GM21528 (cell line): ENCODE results near the gene TRIM4.

Experiments
- ATAC-seq: cut with Tn5 transposase; IDR thresholded peaks from one replicate; pipeline ENCODE4 v1.9.1; 2021; ENCODE audit warnings: mild to moderate bottlenecking, moderate library complexity; ENCODE audit not compliant: unreplicated experiment, low FRiP score

TRIM4 gene

GRCh38 chr7:99848420-99849216, 70.7 kb downstream of the TRIM4 start:
- no peak for ATAC-seq

GRCh38 chr7:99844328-99844727, 75.0 kb downstream of the TRIM4 start:
- ATAC-seq: no peak

GRCh38 chr7:99843808-99844207, 75.5 kb downstream of the TRIM4 start:
- no peak for ATAC-seq

- no peak for ATAC-seq
These were observed 76.4 kb downstream of the TRIM4 start for GRCh38 chr7:99842926-99843325.
